ENCODE measurements around the gene SLC9A9.
A peak's percentile ranks its signal among the peaks of the same experiment; 100 is the strongest.
"Not testable (repeated sequence)": the region's sequence is repeated elsewhere in the genome, so short reads cannot be mapped to it uniquely, and the experiment has no call there.

The SLC9A9 gene

GRCh38 chr3:143287403-143287802 is 560.9 kb downstream of the SLC9A9 start:
- DNase-seq (ENCODE audit: low read depth) = no peak

- DNase-seq (ENCODE audit: low read depth) = no peak
Observed at GRCh38 chr3:143286392-143287010, 561.8 kb downstream of the SLC9A9 start.

- peak; percentile 15 for DNase-seq (ENCODE audit: low read depth)
Observed at GRCh38 chr3:143283432-143284128, 564.7 kb downstream of the SLC9A9 start.

- no peak for DNase-seq (ENCODE audit: low read depth)
Observed at GRCh38 chr3:143280984-143281383, 567.3 kb downstream of the SLC9A9 start.

- not testable (repeated sequence) for DNase-seq (ENCODE audit: low read depth)
Observed at GRCh38 chr3:143279567-143279966, 568.7 kb downstream of the SLC9A9 start.

- no peak for DNase-seq (ENCODE audit: low read depth)
Observed at GRCh38 chr3:143278721-143279120, 569.5 kb downstream of the SLC9A9 start.

GRCh38 chr3:143277531-143277930 is 570.7 kb downstream of the SLC9A9 start:
- no peak for DNase-seq (ENCODE audit: low read depth)

- DNase-seq (ENCODE audit: low read depth) = no peak
Observed at GRCh38 chr3:143276592-143276991, 571.7 kb downstream of the SLC9A9 start.

GRCh38 chr3:143273975-143274690 is 574.1 kb downstream of the SLC9A9 start:
- no peak for DNase-seq (ENCODE audit: low read depth)

- no peak for DNase-seq (ENCODE audit: low read depth)
Observed at GRCh38 chr3:143271136-143271535, 577.1 kb downstream of the SLC9A9 start.

- no peak for DNase-seq (ENCODE audit: low read depth)
Observed at GRCh38 chr3:143269741-143270140, 578.5 kb downstream of the SLC9A9 start.

GRCh38 chr3:143267989-143268388 is 580.3 kb downstream of the SLC9A9 start:
- DNase-seq (ENCODE audit: low read depth) = peak; percentile 43

- no peak for DNase-seq (ENCODE audit: low read depth)
Observed at GRCh38 chr3:143266927-143267326, 581.3 kb downstream of the SLC9A9 start.

GRCh38 chr3:143266511-143266910 is 581.8 kb downstream of the SLC9A9 start:
- DNase-seq (ENCODE audit: low read depth) = peak; percentile 11

GRCh38 chr3:143265501-143266070 is 582.7 kb downstream of the SLC9A9 start:
- DNase-seq (ENCODE audit: low read depth) = no peak

GRCh38 chr3:143263852-143264513 is 584.3 kb downstream of the SLC9A9 start:
- DNase-seq (ENCODE audit: low read depth) = no peak

GRCh38 chr3:143261848-143262247 is 586.4 kb downstream of the SLC9A9 start:
- no peak for DNase-seq (ENCODE audit: low read depth)

GRCh38 chr3:143258692-143259091 is 589.6 kb downstream of the SLC9A9 start:
- no peak for DNase-seq (ENCODE audit: low read depth)

GRCh38 chr3:143256416-143256815 is 591.9 kb downstream of the SLC9A9 start:
- no peak for DNase-seq (ENCODE audit: low read depth)

- no peak for DNase-seq (ENCODE audit: low read depth)
Observed at GRCh38 chr3:143255739-143256138, 592.5 kb downstream of the SLC9A9 start.

- peak; percentile 73 for DNase-seq (ENCODE audit: low read depth)
Observed at GRCh38 chr3:143252931-143253330, 595.3 kb downstream of the SLC9A9 start.

GRCh38 chr3:143249014-143249413 is 599.3 kb downstream of the SLC9A9 start:
- DNase-seq (ENCODE audit: low read depth) = no peak

All from EH (cell line).